Lung (tissue), 12 donors: ENCODE results near the gene USP34. TPM values are rescaled to one million over a fixed set of nuclear protein-coding genes. Genes with fewer than 3 reads are reported as not detected.

Experiments
- ATAC-seq: fragments of 200-7000 bp; cut with Tn5 transposase; one replicate; pipeline ENCODE4 v1.9.1; 2020; ENCODE audit warnings: moderate number of reproducible peaks; ENCODE audit not compliant: insufficient read depth, low FRiP score
- DNase-seq, 3 donors: peaks; one replicate each; pipeline ENCODE4 v3.0.0-alpha.2; 2013 to 2017
- H3K27ac ChIP-seq, 2 donors: one replicate each; pipeline ENCODE4 v1.5.1; 2013; ENCODE audit warnings: mild to moderate bottlenecking in 2 of 2, moderate library complexity in 2 of 2, control low read depth in 1 of 2, inconsistent platforms in 1 of 2, low read depth in 1 of 2, low read length in 1 of 2
- H3K27me3 ChIP-seq, 3 donors: one replicate each; pipeline ENCODE4 v1.5.1; 2013; ENCODE audit warnings: low read length in 2 of 3; ENCODE audit not compliant: control insufficient read depth in 3 of 3, insufficient read depth in 3 of 3
- H3K36me3 ChIP-seq, 4 donors: one replicate each; pipeline ENCODE4 v1.5.1; 2013; ENCODE audit warnings: low read length in 4 of 4, mild to moderate bottlenecking in 1 of 4, moderate library complexity in 1 of 4; ENCODE audit not compliant: control insufficient read depth in 4 of 4, insufficient read depth in 4 of 4
- H3K4me1 ChIP-seq, 5 donors: one replicate each; pipeline ENCODE4 v1.5.1; 2013; ENCODE audit warnings: low read length in 5 of 5, mild to moderate bottlenecking in 2 of 5, moderate library complexity in 1 of 5; ENCODE audit not compliant: control insufficient read depth in 5 of 5, insufficient read depth in 5 of 5
- H3K4me3 ChIP-seq: one replicate; pipeline ENCODE4 v1.5.1; 2013; ENCODE audit warnings: mild to moderate bottlenecking, control low read depth, moderate library complexity
- H3K9ac ChIP-seq, 2 donors: one replicate each; pipeline ENCODE4 v1.5.1; 2013; ENCODE audit warnings: low read length in 2 of 2, control low read depth in 1 of 2; ENCODE audit not compliant: insufficient read depth in 1 of 2
- H3K9me3 ChIP-seq, 4 donors: one replicate each; pipeline ENCODE4 v1.5.1; 2013; ENCODE audit warnings: low read length in 3 of 4, mild to moderate bottlenecking in 1 of 4, moderate library complexity in 1 of 4; ENCODE audit not compliant: control insufficient read depth in 4 of 4, insufficient read depth in 3 of 4
- CTCF ChIP-seq: IDR thresholded peaks from 2 replicates; pipeline ENCODE4 v1.5.1; 2012; ENCODE audit warnings: mild to moderate bottlenecking; ENCODE audit errors: control extremely low read depth, extremely low read depth
- WGBS, 2 donors: extraction: QIAGEN DNeasy Blood & Tissue Kit; methylation state at CpG; one replicate each; pipeline ENCODE4 v1.1.7; 2013; 5-methylcytosine and 5-hydroxymethylcytosine counted together
- polyA plus RNA-seq, 2 donors: library from polyadenylated mRNA; stranded (reverse); fragments of 200-250 nt; gene quantifications; one replicate each; pipeline ENCODE4 v1.2.1, GENCODE V29; 2013
- total RNA-seq, 2 donors: library from RNA; depleted of rRNA in 1 of 2; stranded (reverse); fragments of >200 nt in 1 of 2; gene quantifications; one replicate each; pipeline ENCODE4 v1.2.1, GENCODE V29; 2014 to 2021
- donor health status: control.
- donor health status: control.
- donor health status: Bipolar disorder and iron deficiency.
- donor health status: healthy.
- donor health status: DM: yes; HTN: yes; CAD: no.

Gene USP34
- total and polyA plus RNA-seq, 4 donors, result 38.7 to 233 (median 67.8) TPM

- DNase-seq, result no peak
- no peak for ATAC-seq
- no peak for TF ChIP-seq CTCF
Measured at GRCh38 chr2:61443342-61444041, 27.4 kb downstream of the USP34 start.

GRCh38 chr2:61439241-61440002 lies 31.5 kb downstream of the USP34 start:
- DNase-seq, result peak in 2 of 3 donors; percentile 25 to 43
- TF ChIP-seq CTCF, result no peak
- 67 to 72% methylated on average over 7 of the region's 7 CpGs for WGBS, 2 donors
- H3K27ac ChIP-seq, result peak overlapping the region in 1 of 2 donors; percentile 29
- H3K4me3 ChIP-seq, result no peak overlapping the region
- H3K9me3 ChIP-seq, result peaks cover 0 to 3% (median 0%) of the 10 kb centered on the region in 4 donors
- ATAC-seq, result peak; percentile 66
- H3K36me3 ChIP-seq, result peaks cover 0 to 3% (median 0%) of the 10 kb centered on the region in 4 donors
- H3K4me1 ChIP-seq, result peaks cover 0 to 23% (median 0%) of the 10 kb centered on the region in 5 donors
- no peaks in the 10 kb centered on the region for H3K27me3 ChIP-seq
- no peak overlapping the region for H3K9ac ChIP-seq

More at GRCh38 chr2:61443342-61444041, 27.4 kb downstream of the USP34 start:
- peaks cover 0 to 3% (median 0%) of the 10 kb centered on the region in 4 donors for H3K36me3 ChIP-seq
- H3K4me1 ChIP-seq, result peaks cover 0 to 16% (median 0%) of the 10 kb centered on the region in 5 donors
- H3K9ac ChIP-seq, result no peak overlapping the region
- H3K27ac ChIP-seq, result no peak overlapping the region
- H3K27me3 ChIP-seq, result no peaks in the 10 kb centered on the region
- no peak overlapping the region for H3K4me3 ChIP-seq
- H3K9me3 ChIP-seq, result no peaks in the 10 kb centered on the region
- 89 to 91% methylated on average over 7 of the region's 7 CpGs for WGBS, 2 donors

- DNase-seq (no peak), ATAC-seq (no peak)
- Histone ChIP-seq H3K9me3 (peaks cover 0 to 3% (median 0%) of the 10 kb centered on the region in 4 donors), H3K4me1 (peaks cover 0 to 31% (median 0%) of the 10 kb centered on the region in 5 donors), H3K27me3 (no peaks in the 10 kb centered on the region), H3K36me3 (peaks cover 0 to 3% (median 0%) of the 10 kb centered on the region in 4 donors), H3K9ac (no peak overlapping the region), H3K27ac (no peak overlapping the region), H3K4me3 (no peak overlapping the region)
- no peak for TF ChIP-seq CTCF
Measured at GRCh38 chr2:61438670-61439069, 32.2 kb downstream of the USP34 start.
